ENCODE measurements around the gene CDH4.

CDH4 gene

GRCh38 chr20:61682996-61683681, 431.1 kb downstream of the CDH4 start:
- no peak for ATAC-seq

GRCh38 chr20:61683721-61684120, 431.7 kb downstream of the CDH4 start:
- no peak for ATAC-seq

- no peak for ATAC-seq
Measured at GRCh38 chr20:61684136-61684535, 432.1 kb downstream of the CDH4 start.

- no peak for ATAC-seq
Measured at GRCh38 chr20:61684583-61685235, 432.6 kb downstream of the CDH4 start.

GRCh38 chr20:61685462-61685861, 433.4 kb downstream of the CDH4 start:
- ATAC-seq: no peak

DNA sequence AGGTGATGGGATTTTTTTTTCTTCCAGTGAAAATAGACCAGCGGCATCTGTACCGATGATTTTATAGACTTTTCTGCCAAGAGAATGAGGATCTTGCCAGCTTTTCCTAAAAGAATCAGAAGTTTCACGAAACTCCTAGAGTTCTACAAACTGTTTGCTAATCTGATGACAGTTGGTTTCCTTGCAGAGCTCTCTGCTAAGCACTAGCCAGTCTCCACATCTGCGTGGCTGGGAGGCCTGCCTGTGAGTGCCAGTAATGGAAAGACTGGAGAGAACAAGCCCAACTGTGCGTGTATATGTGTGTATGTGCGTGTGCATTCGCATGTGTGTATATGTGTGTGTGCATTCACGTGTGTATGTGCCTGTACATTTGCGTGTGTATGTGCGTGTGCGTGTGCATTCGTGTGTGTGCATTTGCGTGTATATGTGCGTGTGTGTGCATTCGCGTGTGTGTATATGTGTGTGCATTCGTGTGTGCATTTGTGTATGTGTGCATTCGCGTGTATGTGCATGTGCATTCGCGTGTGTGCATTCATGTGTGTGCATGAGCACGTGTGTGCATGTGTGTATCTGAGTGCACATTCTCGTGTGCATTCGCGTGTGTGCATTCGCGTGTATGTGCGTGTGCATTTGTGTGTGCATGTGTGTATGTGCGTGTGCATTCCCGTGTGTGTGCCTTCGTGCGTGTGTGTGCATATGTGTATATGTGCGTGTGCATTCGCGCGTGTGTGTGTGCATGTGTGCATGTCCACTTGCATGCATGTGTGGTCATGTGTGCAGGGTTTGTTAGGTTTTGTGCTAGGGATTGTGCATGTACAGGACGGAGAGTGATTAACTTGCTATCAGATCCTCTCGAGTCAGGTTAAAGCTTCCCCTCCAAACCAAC, 434.2 kb downstream of the CDH4 start:
- ATAC-seq: no peak

DNA sequence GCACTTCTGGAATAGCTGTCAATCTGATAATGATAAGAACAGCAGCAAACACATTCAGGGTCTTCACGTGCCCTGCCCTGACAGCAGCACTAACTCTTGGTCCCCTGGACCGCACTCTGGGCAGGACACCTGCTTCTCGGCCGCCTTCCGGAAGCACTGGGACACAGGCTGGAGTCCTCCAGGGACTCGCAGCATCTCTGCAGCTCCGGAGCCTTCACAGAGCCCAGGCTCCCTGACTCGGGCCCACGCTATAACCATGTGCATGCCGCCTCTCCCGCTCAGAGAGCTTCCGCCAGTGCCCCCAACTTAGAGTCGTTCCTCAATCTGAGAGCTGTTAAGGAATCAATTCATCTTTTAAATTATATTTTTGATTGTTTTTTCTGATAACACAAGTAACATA, 436.4 kb downstream of the CDH4 start:
- no peak for ATAC-seq

DNA sequence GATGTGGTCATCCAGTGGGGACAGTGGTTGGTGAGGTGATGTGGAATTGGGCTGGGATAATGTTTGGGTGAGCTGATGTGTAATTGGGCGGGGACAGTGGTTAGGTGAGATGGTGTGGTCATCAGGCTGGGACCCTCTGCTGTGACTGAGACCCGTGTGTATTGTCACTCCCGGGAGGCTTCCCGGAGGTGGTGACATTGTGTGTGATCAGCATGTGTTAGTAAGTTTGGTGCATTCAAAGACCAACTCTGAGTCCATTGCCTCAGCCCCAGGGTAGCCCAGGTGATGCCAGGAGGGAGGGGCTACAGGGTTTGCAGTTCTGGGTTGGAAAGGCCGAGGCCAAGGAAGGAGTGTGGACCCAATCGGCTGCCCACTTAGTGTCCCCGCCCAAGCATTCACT, 438.1 kb downstream of the CDH4 start:
- no peak for ATAC-seq

GRCh38 chr20:61690993-61691838, 439.2 kb downstream of the CDH4 start:
- ATAC-seq: no peak

DNA sequence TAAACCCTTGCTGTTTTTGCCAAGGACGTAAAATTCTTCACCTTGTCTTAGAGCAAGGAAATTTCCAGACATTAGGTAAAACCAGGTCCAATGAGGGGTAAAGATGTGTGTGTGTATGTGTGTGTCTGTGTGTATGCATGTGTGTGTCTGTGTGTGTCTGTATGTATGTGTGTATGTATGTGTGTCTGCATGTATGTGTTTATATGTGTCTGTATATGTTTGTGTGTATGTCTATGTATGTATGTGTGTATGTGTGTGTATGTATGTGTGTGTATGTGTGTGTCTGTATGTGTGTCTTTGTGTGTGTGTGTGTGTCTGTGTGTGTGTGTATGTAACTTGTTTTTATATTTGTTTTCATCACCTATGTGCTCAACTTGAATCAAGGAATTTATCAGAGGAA, 439.9 kb downstream of the CDH4 start:
- no peak for ATAC-seq

DNA sequence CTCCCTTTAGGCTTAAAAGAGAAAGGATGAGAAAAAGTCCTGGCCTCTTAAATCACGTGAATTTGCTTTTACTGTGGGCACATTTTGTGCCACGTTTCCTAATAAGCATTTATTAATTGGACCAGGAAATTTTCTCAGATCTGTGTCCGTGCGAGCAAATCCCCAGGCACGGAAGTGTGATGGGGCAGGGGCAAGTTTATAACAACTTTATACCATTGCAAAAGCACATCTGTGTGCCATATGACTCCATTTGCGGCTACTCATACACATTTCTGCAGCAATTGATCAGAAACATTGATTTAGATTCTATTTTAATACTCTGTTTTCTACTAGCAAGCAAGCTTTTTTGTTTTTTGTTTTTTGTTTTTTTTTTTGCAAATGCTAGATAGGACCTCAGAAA, 440.4 kb downstream of the CDH4 start:
- ATAC-seq: no peak

- ATAC-seq: no peak
Measured at GRCh38 chr20:61693055-61693600, 441.1 kb downstream of the CDH4 start.

- ATAC-seq: no peak
Measured at GRCh38 chr20:61694682-61695081, 442.6 kb downstream of the CDH4 start.

GRCh38 chr20:61695741-61696140, 443.7 kb downstream of the CDH4 start:
- ATAC-seq: no peak

GRCh38 chr20:61696181-61696735, 444.2 kb downstream of the CDH4 start:
- ATAC-seq: no peak

- ATAC-seq: no peak
Measured at GRCh38 chr20:61697666-61698597, 445.9 kb downstream of the CDH4 start.

DNA sequence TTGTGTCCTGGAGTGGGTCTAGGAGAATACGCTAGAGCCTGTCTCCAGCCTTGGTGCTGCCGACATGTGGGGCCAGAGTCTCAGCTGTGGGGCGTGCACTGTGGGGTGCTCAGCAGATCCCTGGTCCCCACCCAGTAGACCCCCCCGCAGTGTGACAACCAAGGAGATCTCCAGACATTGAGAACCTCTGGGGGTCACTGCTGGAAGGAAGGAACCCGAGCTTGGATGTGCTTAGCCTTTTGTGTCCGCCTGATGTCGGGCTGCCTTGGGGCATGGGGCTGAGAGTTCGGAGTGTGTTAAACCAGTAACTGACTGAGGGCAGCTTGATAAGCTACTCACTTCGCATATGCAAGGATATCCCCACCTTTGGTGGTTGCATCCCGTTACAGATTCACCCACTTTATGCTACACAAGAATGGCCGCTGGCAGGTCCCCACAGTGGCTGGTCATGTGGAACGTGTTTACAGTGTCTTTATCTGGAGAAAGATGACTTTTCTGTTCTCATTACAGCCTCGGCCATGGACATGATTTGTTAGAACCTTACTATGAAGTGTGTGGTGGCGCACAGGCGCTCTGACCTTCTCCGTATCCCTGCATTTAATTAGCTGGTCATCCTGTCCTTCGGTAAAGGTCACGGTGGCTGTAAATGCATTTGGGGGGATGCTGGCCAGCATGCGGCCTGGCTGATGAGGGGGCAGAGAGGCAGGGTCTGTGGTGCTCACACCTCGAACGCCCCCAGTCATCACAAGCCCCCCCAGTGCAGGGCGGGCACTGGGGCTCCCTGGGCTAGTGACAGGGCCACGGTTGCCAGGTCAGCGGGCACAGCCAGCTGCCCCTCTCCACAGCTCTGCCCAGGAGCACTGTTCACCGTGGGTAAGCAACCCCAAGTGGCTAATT, 446.8 kb downstream of the CDH4 start:
- ATAC-seq: no peak

GRCh38 chr20:61699495-61700374, 447.7 kb downstream of the CDH4 start:
- no peak for ATAC-seq
